ENCODE measurements around the gene RERG.

RERG gene

GRCh38 chr12:15192720-15193119, 28.5 kb downstream of the RERG start:
- DNase-seq (ENCODE audit: extremely low read depth in 1 of 2, low read depth in 1 of 2): no peak

DNA sequence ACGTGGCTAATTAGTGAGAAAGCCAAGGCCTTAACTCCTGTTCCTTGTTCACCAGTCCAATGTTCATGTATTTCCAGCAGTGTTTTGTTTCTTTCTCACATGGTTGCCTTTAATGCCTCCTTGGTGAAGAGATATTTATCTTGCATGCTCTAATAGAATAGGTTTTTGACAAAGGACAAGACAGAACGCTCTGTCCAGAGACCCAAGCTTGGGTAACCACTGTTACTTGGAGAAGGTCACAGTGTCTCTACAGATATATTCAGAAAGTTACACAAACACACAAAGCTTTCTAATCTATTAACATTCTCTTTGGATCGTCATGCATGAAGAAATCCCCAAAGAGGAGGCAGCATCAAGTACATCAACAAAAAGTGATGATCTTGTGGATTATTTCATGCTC, 33.1 kb downstream of the RERG start:
- no peak for DNase-seq (ENCODE audit: extremely low read depth in 1 of 2, low read depth in 1 of 2)

DNA sequence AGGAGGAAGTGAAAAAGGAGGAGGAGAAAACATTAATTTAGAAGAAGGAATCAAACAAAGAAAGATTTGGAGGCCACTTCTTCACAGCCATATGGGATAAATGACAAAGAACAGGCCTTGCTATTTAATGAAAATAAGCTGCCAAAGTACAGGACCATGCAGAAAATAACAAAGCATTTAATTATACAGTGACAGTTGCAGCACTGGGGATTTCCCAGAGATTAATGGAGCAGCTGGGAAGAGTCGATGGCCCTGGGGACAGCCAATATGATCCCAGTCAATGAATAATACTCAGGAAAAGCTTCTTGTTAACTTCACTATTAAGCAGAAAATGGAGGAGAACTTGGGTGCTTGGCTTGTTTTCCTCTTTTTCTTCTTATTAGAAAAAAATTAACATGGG, 34.6 kb downstream of the RERG start:
- no peak for DNase-seq (ENCODE audit: extremely low read depth in 1 of 2, low read depth in 1 of 2)

DNA sequence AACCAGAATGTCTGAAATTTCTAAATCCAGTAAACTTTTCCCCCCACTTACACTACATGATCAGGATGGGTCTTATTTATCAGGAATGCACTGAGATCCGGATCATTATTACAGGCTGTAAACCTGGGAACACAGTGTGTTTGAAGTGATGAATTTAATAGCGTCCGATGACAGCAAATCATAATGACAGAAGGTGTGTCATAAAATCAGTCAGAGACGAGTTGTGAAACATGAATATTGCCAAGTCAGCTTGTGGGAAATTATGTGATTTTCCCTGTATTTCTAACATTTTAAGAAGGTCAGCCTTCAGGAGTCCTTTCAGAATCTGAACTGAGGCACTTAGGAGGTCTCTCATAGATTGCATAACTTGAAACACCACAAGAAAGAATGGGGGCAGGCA, 36.7 kb downstream of the RERG start:
- no peak for DNase-seq (ENCODE audit: extremely low read depth in 1 of 2, low read depth in 1 of 2)

DNA sequence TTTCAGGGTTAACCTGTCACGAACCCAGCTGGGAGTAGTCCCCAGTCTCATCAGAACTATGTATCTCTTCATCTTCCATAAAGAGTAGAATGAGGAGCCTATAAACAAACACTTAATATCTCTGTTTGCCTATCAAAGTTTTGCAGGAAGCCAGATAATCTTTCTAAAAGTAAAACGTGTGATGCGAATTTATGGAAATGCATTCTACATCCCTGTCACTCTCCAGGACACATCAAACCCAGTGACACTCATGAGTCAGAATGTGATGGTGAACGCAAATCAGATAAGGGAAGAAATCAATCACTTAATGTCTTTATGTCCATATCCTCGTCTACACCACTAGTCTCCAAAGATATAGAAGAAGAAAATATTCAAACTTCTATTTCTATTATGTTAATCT, 37.4 kb downstream of the RERG start:
- DNase-seq (ENCODE audit: extremely low read depth in 1 of 2, low read depth in 1 of 2): no peak

DNA sequence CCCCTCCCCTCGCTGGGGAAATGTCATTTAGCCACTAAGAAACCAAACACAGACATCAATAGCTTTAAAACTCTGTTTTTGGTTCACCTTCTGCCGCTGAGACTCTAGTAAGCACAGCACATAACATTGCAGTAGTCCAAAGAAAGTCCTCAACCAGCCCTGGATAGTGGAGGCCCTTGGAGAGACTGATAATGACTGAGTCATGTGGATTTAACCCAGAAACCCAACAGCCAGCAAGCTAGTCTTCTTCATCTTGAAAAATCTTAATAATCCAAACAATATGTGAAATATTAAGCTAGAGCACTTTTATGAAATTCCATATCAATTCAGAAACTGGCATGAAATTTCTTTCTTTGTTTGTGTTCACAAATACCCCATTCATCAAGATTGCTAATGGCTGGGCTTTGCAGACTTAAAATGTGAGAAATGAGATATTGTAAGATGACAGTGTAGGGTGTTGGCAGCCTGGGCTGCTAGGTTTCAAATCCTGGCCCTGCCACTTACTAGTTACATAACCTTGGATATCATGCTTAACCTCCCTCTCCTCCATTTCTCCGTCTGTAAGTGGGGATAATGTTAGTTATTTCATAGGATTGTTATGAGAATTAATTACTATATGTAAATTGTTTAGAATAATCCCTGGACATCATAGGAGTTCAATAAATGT, 40.1 kb downstream of the RERG start:
- DNase-seq (ENCODE audit: extremely low read depth in 1 of 2, low read depth in 1 of 2): no peak

DNA sequence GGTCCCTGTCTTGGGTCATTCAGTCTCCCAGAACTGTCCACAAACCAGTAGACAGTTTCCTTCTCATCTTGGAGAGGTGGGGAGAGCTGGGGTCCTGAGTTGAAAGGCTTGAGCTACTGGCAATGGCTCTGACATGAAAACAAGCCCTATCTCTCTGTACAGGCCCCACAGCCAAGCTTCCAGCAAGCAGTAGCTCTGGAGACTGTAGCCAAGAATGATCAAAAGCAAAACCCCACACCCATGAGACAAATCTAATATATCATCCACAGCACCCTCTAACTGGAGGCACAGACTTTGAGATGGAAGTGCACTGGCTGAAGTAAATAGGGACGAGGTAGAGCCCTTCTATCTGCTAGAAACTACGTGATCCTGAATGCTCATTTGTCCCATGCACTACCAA, 40.9 kb downstream of the RERG start:
- no peak for DNase-seq (ENCODE audit: extremely low read depth in 1 of 2, low read depth in 1 of 2)

GRCh38 chr12:15179672-15180071, 41.5 kb downstream of the RERG start:
- no peak for DNase-seq (ENCODE audit: extremely low read depth in 1 of 2, low read depth in 1 of 2)

GRCh38 chr12:15173142-15173541, 48.1 kb downstream of the RERG start:
- DNase-seq (ENCODE audit: extremely low read depth in 1 of 2, low read depth in 1 of 2): no peak

GRCh38 chr12:15172060-15172822, 49.0 kb downstream of the RERG start:
- no peak for DNase-seq (ENCODE audit: extremely low read depth in 1 of 2, low read depth in 1 of 2)

DNA sequence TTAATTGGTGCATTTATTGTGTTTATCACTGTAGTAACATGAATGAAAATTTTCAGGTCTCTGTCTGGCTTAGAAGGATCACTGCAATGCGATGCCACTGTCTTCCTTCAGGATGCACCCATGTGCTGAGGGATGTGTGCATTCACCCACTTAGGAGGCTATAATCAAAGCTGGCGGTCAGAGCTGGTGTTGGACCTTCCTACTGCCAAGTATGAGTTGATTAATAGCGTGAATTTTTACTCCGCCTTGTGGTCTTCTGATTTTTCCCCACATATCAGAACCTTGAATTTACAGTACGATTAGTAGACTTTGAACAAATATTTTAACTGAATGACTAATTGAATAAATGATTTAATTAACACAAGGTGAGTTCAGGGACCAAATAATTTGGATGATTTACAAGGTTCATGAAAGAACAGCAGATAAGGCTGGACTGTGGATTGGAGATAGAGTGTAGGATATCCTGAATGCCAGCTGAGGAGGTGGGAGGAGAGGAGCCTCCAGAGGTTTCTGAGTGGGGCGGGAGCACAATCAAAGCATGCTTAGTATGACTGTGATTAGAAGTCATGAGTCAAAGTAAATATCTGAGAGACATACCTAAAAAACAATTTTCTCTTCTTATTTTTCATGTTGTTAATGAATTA, 50.1 kb downstream of the RERG start:
- no peak for DNase-seq (ENCODE audit: extremely low read depth in 1 of 2, low read depth in 1 of 2)

DNA sequence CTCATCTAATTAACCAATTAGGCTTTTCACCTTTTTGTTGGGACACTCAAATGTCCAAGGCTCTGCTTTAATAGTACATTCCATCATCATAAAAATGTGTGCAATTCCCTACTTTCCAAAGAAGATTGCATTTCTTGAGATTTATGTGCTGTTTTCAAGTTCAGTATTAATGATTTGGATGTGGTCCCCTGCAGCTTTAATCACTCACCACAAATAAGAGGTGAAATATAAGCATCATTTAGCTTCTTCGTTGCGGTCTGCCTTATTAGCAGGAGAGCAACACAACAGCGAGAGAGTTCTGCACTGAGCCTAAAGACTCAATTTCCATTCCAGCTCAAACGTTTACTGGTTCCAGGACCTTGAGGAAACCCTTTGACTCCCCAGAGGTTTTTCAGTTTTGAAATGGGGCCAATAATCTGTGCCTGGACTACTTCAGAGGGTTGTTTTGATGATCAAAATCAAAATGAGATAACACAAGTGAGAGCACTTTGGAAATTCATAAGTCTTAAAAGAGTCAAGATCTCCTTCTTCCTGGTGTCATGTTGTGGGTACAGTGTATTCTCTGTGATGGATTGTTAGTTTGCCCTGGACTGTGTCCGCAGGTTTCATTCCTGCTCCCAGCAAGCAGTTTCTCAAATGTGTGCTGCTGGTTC, 53.1 kb downstream of the RERG start:
- no peak for DNase-seq (ENCODE audit: extremely low read depth in 1 of 2, low read depth in 1 of 2)

DNA sequence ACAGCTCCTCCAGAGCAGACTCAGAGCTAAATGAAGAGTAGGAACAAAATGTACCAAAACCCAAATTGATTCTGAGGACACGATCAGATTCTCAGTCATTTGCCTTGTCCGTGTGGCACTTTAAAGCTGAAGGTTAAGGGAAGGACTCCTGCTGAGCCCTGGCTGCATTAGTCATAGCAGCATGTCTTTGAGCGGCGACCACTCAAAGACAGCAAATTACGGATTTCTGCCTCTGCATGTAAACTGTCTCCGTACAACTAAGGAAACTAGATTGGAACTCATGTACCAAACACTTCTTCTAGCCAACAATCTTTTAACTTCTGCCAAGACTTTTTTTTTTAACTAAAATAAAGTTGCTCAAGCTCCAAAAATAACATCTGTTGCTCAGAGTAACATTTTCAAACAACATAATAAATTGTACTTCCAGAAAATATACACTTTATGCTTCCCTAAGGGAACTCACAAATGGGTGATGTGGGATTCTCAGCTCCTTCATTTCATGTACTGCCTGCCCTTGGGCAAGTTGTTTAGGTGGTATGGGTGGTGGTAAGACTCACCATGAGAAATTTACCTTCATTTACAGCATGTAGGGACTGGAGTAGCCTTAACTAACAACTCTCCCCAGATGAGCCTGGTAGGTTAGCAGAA, 56.1 kb downstream of the RERG start:
- DNase-seq (ENCODE audit: extremely low read depth in 1 of 2, low read depth in 1 of 2): no peak

DNA sequence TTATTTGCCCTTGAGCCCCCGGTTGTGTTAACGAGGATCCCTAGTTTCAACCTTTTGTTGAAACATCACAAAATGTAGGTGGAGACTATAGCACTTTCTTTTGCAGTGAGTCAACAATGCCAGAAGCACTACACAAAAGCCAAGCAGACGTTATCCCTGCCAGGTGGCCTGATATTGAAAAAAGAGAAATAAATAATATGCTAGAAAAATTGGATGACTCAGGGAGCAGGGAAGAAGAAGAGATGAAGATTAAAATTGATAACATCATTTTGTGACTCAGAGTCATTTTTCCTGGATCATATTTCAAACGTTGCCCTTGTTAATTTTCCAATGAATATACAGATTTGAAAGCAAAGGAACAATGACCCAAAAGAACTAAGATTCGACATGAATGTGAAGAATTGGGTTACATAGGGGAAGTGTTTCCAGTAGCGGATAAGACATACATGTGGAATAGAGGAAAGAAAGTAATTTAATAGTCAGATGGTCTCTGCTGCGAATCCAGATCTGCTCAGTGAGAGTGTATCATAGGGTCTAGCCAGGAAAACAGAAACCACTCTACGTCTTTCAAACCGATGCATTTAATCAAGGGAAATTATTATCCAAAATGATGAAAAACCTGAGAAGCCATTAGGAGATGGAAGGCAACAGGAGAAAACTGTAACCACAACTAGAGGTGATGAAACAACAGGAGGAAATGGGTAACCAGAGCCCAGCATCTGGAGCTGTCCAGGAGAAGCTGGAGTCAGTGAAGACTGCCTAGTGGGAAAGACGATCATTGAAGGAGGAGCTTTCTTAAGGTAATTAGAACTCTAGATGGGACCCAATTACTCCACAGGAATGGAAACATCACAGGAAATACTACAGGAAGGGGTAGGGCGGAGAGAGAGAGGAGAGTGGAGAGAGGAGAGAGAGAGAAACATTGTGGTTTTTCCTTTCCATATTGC, 57.9 kb downstream of the RERG start:
- no peak for DNase-seq (ENCODE audit: extremely low read depth in 1 of 2, low read depth in 1 of 2)

GRCh38 chr12:15158083-15158482, 63.1 kb downstream of the RERG start:
- no peak for DNase-seq (ENCODE audit: extremely low read depth in 1 of 2, low read depth in 1 of 2)

DNA sequence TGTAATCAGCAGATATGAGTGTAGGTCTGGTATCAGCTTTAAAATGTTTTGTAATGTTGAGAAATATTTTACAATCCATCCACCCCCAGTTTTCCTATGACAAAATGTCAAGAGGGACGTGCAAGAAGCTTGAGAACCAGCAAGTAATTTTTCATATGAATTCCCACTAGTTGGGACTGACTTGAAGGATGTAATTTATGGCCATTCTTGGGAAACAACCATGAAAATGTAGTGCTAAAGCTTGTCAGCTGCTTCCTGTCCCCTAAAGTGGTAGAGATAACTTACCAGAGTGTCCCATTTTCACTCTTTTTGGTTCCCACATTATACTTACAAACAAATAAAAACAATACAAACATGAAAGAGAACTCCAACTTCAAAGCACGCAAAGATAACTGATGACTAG, 63.9 kb downstream of the RERG start:
- no peak for DNase-seq (ENCODE audit: extremely low read depth in 1 of 2, low read depth in 1 of 2)

- DNase-seq (ENCODE audit: extremely low read depth in 1 of 2, low read depth in 1 of 2): no peak
Measured at GRCh38 chr12:15155271-15155670, 65.9 kb downstream of the RERG start.

GRCh38 chr12:15154103-15154502, 67.1 kb downstream of the RERG start:
- DNase-seq (ENCODE audit: extremely low read depth in 1 of 2, low read depth in 1 of 2): no peak

- no peak for DNase-seq (ENCODE audit: extremely low read depth in 1 of 2, low read depth in 1 of 2)
Measured at GRCh38 chr12:15152868-15153267, 68.3 kb downstream of the RERG start.

DNA sequence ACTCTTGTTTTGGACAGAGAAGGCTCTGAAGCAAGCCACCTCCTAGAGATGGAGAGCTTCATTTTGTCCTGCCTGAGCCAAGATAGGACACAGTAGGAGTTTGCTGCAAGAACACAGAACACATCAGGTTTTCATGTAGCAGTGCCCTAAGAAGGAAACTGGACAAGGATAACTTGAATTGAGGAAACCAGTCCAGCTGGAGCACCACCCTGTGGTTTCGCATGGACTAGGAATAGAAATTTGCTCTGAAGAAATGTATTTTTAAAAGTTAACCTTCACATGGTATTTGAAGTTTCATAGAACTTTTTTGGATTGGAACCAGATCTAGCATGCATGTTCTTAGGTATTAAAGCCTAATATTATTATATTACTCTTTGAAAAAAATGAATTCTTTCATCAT, 68.8 kb downstream of the RERG start:
- no peak for DNase-seq (ENCODE audit: extremely low read depth in 1 of 2, low read depth in 1 of 2)

All from activated CD8-positive, alpha-beta memory T cell treated with anti-CD3 and anti-CD28 coated beads for 1 hour (primary cell).